ENCODE measurements around the gene ATP13A1.
"Not testable (repeated sequence)": the region's sequence is repeated elsewhere in the genome, so short reads cannot be mapped to it uniquely, and the experiment has no call there.

Gene ATP13A1

GRCh38 chr19:19619849-19620210, 43.6 kb downstream of the ATP13A1 start:
- DNase-seq (ENCODE audit: low read depth, low spot score): no peak

DNA sequence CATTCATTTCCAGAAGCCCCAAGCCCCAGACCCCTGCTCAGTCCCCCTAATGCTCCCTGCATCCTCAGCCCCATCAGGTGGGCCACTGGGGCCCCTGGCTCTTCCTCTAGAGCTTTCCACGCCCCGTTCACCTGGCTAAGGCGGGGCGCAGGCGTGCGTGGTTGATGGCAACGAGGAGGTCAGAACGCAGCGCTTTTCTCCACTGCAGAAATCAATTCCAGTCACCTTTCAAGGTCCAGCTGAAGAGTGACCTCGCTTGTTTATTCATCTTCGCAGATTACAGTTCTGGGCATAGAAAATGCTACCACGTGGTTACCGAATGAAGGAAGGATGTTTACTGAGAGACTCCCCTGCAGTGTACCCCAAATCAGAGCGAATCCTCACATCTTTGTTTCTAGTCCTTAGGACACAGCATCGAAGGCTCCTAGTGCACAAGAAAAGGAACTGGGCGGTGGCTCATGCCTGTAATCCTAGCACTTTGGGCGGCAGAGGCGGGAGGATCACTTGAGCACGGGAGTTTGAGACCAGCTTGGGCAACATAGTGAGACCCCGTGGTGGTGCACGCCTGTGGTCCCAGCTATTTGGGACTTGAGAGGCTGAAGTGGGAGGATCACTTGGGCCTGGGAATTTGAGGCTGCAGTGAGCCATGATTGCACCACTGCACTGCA, 44.2 kb downstream of the ATP13A1 start:
- DNase-seq (ENCODE audit: low read depth, low spot score): no peak

- DNase-seq (ENCODE audit: low read depth, low spot score): peak; percentile 46
Measured at GRCh38 chr19:19618219-19619051, 45.0 kb downstream of the ATP13A1 start, which contains the start of gene PBX4. PBX4 (minus strand) TSS chr19:19618687; CDS start chr19:19618629, 58 bp downstream.

DNA sequence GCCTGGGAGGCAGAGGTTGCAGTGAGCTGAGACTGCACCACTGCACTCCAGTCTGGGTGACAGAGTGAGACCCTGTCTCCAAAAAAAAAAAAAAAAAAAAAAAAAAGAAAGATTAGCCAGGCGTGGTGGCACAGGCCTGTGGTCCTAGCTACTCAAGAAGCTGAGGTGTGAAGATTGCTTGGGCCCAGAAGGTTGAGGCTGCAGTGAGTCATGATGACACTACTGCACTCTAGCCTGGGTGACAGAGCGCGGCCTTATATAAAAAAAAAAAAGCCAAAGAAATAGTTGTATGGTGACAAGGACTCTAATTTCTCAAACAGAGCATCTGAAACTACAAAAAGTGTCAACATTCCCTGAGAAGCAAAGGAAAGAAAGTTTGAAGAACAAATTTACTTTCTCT, 48.4 kb downstream of the ATP13A1 start:
- DNase-seq (ENCODE audit: low read depth, low spot score): no peak

DNA sequence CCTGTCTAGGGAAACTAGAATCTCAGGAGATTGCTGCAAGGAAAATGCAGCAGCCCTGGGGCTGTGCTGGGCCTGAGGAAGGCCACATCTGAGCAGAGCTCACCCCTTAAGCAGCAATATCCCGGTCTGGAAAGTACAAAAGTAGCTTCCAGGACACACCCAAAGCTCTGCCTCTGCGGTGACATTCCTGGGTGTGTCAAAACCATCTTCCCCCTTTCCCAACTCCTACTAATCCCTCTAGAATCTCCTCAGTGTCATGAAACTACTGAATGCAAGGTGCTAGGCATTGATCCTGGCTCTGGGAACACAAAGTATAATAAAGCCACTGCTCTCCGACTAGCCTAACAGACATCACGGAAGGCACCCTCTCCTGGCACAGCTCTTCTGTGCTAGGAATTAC, 50.0 kb downstream of the ATP13A1 start:
- no peak for DNase-seq (ENCODE audit: low read depth, low spot score)

DNA sequence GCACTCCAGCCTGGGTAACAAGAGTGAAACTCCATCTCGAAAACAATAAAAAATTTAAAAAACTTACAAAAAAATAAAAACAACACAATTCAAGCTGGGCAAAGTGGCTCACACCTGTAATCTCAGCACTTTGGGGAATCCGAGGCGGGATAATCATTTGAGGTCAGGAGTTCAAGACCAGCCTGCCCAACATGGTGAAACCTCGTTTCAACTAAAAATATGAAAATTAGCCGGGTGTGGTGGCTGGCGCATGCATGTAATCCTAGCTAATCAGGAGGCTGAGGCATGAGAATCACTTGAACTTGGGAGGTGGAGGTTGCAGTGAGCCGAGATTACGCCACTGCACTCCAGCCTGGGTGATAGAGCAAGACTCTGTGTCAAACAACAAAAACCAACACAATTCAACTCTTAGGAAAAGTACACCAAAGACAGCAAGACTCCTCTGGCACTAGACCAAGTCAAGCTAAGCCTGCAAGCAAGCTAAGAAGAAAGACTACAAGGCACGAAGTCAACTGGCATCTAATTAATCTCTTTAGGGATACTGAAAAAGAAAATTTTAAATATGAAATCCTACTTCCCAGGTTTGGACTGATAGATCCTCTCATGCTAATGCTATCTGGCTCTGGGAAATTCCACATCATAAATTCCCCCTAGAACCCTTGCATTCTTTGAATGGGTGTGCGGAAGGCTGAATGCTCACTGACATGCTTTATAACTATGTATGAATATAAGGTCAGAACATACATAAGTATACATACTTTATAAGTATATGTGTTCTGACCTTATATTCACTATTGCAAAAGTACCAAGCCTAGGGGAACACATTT, 52.9 kb downstream of the ATP13A1 start:
- DNase-seq (ENCODE audit: low read depth, low spot score): no peak

GRCh38 chr19:19606686-19607085, 56.8 kb downstream of the ATP13A1 start:
- DNase-seq (ENCODE audit: low read depth, low spot score): not testable (repeated sequence)

DNA sequence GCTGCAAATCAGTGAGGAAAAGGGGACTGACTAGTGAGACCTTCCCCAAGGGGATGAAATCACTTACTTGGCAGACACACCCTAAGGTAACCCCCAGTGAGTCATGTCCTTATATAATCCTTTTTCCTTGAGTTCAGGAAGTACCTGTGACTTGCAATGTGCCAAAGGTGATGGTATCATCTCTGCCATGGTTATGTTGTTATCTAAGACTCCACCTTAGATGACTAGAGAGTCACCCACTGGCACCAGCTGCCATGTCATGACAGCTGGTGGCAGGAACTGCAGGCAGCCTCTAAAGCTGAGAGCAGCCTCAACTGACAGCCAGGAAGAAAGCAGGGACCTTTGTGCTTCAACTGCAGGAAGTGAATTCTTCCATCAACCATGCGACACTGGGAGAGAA, 57.5 kb downstream of the ATP13A1 start:
- DNase-seq (ENCODE audit: low read depth, low spot score): no peak

DNA sequence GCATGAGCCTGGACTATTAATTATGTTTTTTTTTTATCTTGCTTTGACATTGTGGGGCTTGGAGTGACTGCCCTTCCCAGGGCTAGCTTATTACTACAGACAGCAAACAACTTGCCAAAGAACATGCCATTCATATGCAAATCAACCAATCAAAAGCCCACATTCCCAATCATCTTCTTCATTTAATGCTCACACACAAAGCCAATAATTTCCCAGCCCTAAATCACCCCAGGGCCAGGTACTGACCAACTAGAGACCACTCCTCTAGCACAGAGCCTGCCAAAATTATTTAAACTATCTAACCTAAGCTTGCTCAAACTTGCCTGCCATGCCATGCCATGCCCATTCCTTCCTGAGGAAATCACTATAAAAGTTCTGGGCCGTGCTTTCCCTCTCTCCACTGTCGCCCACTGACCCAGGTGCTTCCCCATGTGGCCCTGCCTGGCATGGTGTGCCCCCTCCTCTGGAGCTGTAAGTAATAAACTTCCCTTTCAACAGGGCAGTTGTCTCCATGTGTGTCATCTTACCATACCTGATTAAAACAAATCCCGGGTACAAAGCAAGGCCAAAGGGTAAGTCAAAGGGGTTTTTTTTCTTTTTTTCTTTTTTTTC, 60.7 kb downstream of the ATP13A1 start:
- no peak for DNase-seq (ENCODE audit: low read depth, low spot score)

- no peak for DNase-seq (ENCODE audit: low read depth, low spot score)
Measured at GRCh38 chr19:19602136-19602712, 61.3 kb downstream of the ATP13A1 start.

DNA sequence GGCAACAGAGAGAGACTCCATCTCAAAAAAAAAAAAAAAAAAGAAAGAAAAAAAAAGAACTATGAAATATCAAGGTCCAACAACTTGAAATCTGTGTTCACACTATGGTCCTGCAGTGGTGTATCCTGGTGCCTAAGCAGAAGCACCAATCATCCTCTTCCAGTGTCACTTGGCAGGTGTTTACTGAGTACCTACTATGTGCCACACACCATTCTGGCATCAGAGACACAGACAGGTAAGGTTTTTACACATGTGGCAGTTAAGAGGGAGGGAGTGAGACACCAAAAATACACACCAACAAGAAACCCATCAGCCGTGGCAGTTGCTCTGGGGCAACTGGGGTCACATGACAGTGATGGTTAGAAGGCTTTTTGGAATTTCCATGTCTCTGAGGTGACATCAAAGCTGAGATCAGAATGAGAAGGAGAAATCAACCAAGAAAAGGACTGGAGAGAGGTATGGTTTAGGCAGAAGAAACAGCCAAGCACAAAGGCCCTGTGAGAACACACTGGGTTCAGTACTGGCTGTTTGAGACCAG, 62.6 kb downstream of the ATP13A1 start:
- no peak for DNase-seq (ENCODE audit: low read depth, low spot score)

- not testable (repeated sequence) for DNase-seq (ENCODE audit: low read depth, low spot score)
Measured at GRCh38 chr19:19598728-19599451, 64.6 kb downstream of the ATP13A1 start.

DNA sequence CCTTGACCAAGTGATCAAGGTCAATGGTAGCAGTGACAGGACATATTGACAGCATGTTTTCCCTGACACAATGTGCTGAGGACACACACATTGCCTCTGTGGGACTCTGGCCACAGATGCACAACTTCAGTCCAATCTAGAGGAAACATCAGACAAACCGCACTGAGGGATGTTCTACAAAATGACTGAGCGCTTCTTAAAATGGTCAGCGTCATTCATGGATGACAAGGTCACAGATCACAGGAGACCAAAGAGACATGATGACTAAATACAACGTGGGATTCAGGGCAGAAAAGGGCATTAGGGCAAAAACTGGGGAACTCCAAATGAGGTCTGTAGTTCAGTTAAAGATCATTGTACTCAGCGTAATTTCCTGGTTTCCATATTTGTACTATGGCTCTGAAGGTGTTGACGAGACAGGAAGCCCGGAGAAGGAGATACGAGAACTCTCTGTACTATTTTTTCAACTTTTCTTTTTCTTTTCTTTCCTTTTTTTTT, 65.6 kb downstream of the ATP13A1 start:
- DNase-seq (ENCODE audit: low read depth, low spot score): no peak

Data from smooth muscle cell of the brain vasculature (primary cell).